ENCODE measurements around the gene PHF5A. TPM values are rescaled to one million over a fixed set of nuclear protein-coding genes. Genes with fewer than 3 reads are reported as not detected.
"Not testable (repeated sequence)": the region's sequence is repeated elsewhere in the genome, so short reads cannot be mapped to it uniquely, and the experiment has no call there.

Gene PHF5A
- total and polyA plus RNA-seq, 10 of the 15 experiments (the other 5 are each of a cell fraction or from before 2014, with no cell fraction given), result 40.5 to 115 (median 79.2) TPM

DNA sequence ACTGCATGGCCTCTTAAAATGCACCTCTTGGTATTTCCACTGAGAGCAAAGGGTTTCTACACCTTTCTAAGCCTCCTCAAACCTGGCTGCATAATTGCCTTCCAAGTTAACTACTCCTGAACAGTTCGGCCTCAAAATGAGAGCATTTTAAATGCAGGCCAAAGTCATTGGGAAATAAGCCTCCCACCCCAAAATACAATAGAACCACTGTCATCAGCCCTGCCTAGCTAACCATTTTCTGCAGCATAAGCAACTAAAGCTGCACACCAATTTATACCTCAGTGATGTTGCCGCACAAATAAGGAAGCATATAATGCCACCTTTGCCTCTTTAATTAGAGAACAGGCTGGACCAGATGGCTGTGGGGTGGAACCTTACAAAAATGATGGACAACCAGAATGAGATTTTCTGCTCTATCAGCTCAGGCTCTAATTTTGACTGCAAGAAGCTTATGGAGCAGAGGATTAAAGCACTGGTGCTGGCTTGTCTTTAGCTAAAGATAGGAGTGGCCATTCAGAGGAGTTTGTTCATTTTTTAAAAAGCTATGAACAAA, 26.2 kb downstream of the PHF5A start (continued):
- TF ChIP-seq SUPT20H (IDR thresholded peaks at IDR 0.05; ENCODE audit: borderline replicate concordance, control insufficient read depth, low read depth, low read length), result no peak
- no peak for TF ChIP-seq TCF7 (IDR thresholded peaks at IDR 0.05; ENCODE audit: borderline replicate concordance)
- TF ChIP-seq, protein P1, sequence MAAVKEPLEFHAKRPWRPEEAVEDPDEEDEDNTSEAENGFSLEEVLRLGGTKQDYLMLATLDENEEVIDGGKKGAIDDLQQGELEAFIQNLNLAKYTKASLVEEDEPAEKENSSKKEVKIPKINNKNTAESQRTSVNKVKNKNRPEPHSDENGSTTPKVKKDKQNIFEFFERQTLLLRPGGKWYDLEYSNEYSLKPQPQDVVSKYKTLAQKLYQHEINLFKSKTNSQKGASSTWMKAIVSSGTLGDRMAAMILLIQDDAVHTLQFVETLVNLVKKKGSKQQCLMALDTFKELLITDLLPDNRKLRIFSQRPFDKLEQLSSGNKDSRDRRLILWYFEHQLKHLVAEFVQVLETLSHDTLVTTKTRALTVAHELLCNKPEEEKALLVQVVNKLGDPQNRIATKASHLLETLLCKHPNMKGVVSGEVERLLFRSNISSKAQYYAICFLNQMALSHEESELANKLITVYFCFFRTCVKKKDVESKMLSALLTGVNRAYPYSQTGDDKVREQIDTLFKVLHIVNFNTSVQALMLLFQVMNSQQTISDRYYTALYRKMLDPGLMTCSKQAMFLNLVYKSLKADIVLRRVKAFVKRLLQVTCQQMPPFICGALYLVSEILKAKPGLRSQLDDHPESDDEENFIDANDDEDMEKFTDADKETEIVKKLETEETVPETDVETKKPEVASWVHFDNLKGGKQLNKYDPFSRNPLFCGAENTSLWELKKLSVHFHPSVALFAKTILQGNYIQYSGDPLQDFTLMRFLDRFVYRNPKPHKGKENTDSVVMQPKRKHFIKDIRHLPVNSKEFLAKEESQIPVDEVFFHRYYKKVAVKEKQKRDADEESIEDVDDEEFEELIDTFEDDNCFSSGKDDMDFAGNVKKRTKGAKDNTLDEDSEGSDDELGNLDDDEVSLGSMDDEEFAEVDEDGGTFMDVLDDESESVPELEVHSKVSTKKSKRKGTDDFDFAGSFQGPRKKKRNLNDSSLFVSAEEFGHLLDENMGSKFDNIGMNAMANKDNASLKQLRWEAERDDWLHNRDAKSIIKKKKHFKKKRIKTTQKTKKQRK (IDR thresholded peaks at IDR 0.05; ENCODE audit: low read depth, low read length), result no peak

DNA sequence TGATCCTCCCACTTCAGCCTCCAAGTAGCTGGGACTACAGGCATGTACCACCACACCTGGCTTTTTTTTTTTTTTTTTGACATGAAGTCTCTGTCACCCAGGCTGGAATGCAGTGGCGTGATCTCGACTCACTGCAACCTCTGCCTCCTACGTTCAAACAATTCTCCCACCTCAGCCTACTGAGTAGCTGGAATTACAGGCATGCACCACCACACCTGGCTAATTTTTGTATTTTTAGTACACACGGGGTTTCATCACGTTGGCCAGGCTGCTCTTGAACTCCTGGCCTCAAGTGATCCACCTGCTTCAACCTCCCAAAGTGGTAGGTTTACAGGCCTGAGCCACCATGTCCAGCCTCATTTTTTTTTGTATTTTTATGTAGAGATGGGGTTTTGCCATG, 28.0 kb downstream of the PHF5A start:
- BruUV-seq (replicated peaks); H3K9me3 ChIP-seq (replicated peaks; ENCODE audit: control insufficient read depth, insufficient read depth, low read length); H2AFZ ChIP-seq (ENCODE audit: control insufficient read depth, low read depth, low read length); FAIRE-seq; ATAC-seq; H3K9ac ChIP-seq (ENCODE audit: control insufficient read depth, insufficient read depth, low read length); DNase-seq (ENCODE audit: low read depth, low spot score); H3K27me3 ChIP-seq (replicated peaks in 1 of 2; ENCODE audit: control insufficient read depth in 2 of 2, insufficient read depth in 2 of 2, low read length in 1 of 2); H3K4me2 ChIP-seq (ENCODE audit: control insufficient read depth, insufficient read depth); H3K27ac ChIP-seq (ENCODE audit: control insufficient read depth, insufficient read depth); H3K4me3 ChIP-seq; RAD21 ChIA-PET (ENCODE audit: unreplicated experiment); in situ Hi-C loops (cut with MboI); CTCF ChIA-PET; intact Hi-C loops (cut with micrococcal nuclease; ENCODE audit: unreplicated experiment); H3K4me1 ChIP-seq (ENCODE audit: control insufficient read depth, insufficient read depth, low read length): not testable (repeated sequence)
- Histone ChIP-seq H3K36me3 (ENCODE audit: control insufficient read depth in 2 of 2, insufficient read depth in 2 of 2, low read length in 1 of 2) (peaks cover 12 to 21% of the 10 kb centered on the region in 2 experiments; a peak in 3 of 4 replicates), H4K20me1 (ENCODE audit: control insufficient read depth, insufficient read depth) (peaks cover 13% of the 10 kb centered on the region), H3K79me2 (ENCODE audit: control insufficient read depth, insufficient read depth, low read length) (peaks cover 51% of the 10 kb centered on the region)
- POLR2A ChIA-PET, result interaction anchor here (0.7 kb wide), 1 partner anchor 38 kb away, joined by 3 read pairs; no protein-coding TSS in a partner anchor
- SMC1A ChIA-PET (ENCODE audit: uncharacterized antibody, unreplicated experiment), result interaction anchor here (1.1 kb wide), 1 partner anchor 32 kb away, joined by 3 read pairs; no protein-coding TSS in a partner anchor
- 64% methylated on average over 4 of the region's 5 CpGs for WGBS (ENCODE audit: insufficient coverage, insufficient replicate concordance, low lambda C conversion rate, missing lambda C conversion rate)
